ENCODE measurements around the gene SLC25A11.

SLC25A11 gene

GRCh38 chr17:4893272-4893671 is 46.6 kb downstream of the SLC25A11 start:
- DNase-seq: no peak

- DNase-seq: no peak
These were observed 47.2 kb downstream of the SLC25A11 start for GRCh38 chr17:4892499-4893221.

- no peak for DNase-seq
These were observed 48.1 kb downstream of the SLC25A11 start for GRCh38 chr17:4891411-4892410.

DNA sequence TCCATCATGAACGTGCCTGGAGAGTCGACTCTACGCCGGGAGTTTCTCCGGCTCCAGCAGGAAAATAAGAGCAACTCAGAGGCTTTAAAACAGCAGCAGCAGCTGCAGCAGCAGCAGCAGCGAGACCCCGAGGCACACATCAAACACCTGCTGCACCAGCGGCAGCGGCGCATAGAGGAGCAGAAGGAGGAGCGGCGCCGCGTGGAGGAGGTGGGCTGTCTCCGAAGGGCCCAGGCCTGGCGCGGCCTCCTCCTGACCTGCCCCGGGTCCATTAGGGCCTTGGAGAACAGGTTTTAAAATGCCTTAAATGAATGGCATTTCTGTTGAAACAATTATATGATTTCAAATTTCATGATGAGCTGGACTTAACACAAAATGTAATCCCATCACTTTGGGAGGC is 52.3 kb downstream of the SLC25A11 start:
- no peak for DNase-seq

Data from CD4-positive, alpha-beta T cell treated with Interleukin-17A for 1 hour (primary cell).